ENCODE measurements around the gene SLC28A3.
"Not testable (repeated sequence)": the region's sequence is repeated elsewhere in the genome, so short reads cannot be mapped to it uniquely, and the experiment has no call there.

SLC28A3 gene, protein sequence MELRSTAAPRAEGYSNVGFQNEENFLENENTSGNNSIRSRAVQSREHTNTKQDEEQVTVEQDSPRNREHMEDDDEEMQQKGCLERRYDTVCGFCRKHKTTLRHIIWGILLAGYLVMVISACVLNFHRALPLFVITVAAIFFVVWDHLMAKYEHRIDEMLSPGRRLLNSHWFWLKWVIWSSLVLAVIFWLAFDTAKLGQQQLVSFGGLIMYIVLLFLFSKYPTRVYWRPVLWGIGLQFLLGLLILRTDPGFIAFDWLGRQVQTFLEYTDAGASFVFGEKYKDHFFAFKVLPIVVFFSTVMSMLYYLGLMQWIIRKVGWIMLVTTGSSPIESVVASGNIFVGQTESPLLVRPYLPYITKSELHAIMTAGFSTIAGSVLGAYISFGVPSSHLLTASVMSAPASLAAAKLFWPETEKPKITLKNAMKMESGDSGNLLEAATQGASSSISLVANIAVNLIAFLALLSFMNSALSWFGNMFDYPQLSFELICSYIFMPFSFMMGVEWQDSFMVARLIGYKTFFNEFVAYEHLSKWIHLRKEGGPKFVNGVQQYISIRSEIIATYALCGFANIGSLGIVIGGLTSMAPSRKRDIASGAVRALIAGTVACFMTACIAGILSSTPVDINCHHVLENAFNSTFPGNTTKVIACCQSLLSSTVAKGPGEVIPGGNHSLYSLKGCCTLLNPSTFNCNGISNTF

GRCh38 chr9:84340535-84340934 is at the start of gene SLC28A3:
TSS of gene SLC28A3 (minus strand) at chr9:84340758. CDS start at chr9:84340633, 125 bp downstream.
- no peak for DNase-seq

DNA sequence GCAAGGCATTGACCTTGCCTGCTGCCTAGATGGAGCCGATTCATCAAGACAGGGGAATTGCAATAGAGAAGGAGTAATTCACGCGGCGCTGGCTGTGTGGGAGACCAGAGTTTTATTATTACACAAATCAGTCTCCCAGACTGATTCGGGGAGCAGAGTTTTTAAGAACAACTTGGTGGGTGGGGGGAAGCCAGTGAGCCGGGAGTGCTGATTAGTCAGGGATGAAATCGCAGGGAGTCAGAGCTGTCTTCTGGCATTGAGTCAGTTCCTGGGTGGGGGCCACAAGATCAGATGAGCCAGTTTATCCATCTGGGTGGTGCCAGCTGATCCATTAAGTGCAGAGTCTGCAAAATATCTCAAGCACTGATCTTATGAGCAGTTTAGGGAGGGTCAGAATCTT is 49.7 kb upstream of the SLC28A3 start:
- DNase-seq = not testable (repeated sequence)

DNA sequence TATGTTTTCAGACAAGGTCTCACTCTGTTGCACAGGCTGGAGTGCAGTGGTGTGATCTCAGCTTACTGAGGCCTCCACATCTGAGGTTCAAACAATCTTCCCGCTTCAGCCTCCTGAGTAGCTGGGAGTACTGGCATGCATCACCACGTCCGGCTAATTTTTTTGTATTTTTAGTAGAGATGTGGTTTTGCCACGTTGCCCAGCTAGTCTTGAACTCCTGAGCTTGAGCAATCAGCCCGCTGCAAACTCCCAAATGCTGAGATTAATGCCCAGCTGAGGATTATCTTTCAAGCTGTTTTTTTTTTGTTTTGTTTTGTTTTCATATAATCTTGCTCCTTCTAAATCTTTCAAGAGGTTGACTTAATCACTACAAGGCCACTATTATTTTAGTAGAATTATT is 47.3 kb upstream of the SLC28A3 start:
- DNase-seq = no peak

- DNase-seq = no peak
These were observed 46.2 kb upstream of the SLC28A3 start for GRCh38 chr9:84386753-84387152.

GRCh38 chr9:84385386-84386040 is 45.0 kb upstream of the SLC28A3 start:
- no peak for DNase-seq

- DNase-seq = no peak
These were observed 44.1 kb upstream of the SLC28A3 start for GRCh38 chr9:84384617-84385016.

DNA sequence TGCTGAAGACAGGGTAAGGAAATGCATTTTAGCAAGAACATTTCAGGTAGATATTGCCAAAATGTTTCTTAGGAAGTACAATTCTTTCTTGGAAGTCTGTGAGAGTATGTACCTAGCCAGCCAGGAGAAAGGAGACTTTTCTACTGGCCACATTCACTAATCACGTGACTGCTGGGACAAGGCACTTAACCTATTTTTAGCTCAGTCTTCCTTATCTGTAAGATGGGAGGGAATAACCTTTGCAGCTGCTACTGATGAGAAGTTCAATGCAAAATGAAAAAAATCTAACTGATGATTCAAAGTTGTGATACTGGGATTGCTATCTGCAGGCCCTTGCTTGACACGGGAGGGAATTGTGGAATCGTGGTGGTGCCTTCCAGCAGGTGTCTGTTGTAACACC is 42.6 kb upstream of the SLC28A3 start:
- DNase-seq = no peak

DNA sequence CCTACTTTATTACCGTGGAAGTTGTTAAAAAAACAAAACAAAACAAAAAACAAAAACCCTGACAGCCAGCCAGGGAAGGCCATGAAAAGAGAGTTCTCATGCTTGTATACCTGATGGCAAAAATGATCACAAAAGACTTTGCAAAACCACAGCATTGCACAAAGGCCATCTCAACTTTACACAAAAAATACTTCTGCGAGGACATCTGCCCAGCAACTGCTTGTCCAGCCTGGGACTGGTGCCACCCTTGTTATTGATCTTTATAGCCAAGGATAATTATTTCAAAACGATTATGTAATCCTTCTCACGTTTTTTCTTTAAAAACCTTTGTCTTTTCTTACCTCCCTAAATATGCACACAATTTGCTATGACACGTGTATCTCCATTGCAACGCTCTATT is 42.2 kb upstream of the SLC28A3 start:
- DNase-seq = no peak

DNA sequence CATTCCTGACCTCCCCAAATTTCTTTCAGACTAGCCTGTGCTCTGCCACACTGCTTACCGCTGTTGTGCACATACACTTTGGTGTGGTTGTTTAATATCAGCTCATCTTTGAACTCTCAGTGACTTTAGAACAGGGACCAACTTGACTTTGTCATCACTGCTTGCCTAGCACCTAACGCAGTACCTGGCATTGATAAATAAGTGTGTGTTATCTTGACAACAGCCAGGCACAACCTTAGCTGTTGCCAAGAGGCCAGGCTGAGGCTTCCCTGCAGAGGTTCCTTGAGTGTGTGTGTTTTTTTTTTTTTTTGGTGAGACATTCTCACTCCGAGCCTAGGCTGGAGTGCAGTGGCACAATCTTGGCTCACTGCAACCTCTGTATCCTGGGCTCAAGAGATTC is 41.0 kb upstream of the SLC28A3 start:
- DNase-seq = no peak

DNA sequence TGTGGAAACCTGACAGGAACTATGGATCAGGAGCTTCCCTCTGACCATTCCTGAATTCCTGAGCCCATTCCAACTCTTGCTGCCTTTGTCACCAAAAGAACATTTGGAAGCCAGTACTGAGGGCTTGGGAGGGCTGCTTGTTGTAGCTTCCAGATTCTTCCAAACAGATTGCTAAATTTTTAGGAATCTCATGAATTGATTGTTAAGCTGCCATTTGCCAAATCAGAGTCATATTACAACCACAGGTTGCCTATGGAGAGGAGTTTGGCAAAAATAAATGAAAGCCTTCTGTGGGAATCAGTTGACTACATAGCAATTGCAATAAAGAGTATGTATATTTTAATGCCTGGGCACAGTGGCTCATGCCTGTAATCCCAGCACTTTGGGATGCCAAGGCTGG is 39.2 kb upstream of the SLC28A3 start:
- DNase-seq = no peak

GRCh38 chr9:84375954-84376353 is 35.4 kb upstream of the SLC28A3 start:
- DNase-seq = no peak

DNA sequence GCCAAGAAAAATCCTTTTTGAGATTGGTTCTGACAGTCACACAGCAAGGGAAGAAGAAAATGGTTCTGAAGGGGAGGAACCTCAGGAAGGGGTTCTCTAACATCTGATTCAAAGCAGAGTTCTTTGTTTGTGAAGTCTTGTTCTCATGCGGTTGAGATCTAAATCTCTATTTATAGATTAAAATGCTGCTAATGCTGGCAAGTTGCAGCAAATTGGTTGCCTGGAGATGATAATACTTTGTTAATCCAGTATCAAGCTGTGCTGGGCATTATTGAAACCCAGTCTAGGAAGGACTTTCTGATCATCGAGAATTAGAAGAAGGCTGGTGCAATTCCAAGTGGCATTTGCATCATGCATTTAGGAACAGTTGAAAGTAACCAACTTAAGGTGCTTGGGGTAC is 34.0 kb upstream of the SLC28A3 start:
- DNase-seq = no peak

DNA sequence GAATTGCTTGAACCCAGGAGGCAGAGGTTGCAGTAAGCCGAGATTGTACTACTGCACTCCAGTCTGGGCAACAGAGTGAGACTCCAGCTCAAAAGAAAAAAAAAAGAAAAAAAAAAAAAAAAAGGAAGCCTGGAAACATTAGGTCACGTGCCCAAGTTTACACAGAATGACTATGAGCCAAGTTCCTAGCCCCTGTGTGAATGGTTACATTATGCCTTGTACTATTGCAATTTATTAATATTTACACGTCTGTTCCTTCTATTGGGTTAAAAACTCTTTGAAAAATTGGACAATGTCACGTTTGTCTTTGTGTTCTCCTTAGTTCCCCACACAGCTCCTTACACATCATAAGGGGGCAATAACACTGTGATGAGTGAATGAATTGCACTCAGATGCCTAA is 33.5 kb upstream of the SLC28A3 start:
- DNase-seq = no peak

- no peak for DNase-seq
These were observed 31.2 kb upstream of the SLC28A3 start for GRCh38 chr9:84371737-84372136.

DNA sequence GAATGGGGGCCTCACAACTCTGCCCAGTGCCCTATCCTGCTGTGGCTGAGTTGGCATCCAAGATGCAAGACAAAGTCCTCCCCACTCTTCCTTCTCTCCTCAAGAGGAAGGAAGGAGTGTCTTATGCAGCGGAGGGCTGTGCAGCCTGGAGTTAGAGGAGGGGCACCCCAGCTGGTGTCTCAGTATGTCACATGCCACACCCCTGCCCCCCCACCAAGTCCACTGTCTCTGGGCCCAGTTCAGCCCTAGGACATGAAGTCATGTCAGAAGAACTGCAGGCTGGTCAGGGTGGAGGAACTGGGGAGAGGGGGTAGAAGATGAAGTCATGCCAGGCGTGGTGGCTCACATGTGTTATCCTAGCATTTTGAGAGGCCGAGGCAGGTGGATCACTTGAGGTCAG is 28.0 kb upstream of the SLC28A3 start:
- no peak for DNase-seq

DNA sequence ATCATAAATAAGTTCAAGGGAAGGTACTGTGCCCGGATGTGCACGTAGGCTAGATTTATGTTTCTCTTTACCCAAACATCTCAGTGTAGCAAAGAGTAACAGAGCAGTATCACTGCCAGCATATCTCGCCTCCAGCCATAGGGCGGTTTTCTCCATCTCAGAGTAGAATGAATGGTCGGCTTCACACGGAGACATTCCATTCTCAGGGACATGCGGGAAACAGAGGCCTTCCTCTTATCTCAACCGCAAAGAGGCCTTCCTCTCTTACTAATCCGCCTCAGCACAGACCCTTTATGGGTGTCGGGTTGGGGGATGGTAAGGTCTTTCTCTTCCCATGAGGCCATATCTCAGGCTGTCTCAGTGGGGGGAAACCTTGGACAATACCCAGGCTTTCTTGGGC is 27.2 kb upstream of the SLC28A3 start:
- not testable (repeated sequence) for DNase-seq

- no peak for DNase-seq
These were observed 26.1 kb upstream of the SLC28A3 start for GRCh38 chr9:84366683-84367082.

GRCh38 chr9:84364894-84365490 is 24.4 kb upstream of the SLC28A3 start:
- not testable (repeated sequence) for DNase-seq

DNA sequence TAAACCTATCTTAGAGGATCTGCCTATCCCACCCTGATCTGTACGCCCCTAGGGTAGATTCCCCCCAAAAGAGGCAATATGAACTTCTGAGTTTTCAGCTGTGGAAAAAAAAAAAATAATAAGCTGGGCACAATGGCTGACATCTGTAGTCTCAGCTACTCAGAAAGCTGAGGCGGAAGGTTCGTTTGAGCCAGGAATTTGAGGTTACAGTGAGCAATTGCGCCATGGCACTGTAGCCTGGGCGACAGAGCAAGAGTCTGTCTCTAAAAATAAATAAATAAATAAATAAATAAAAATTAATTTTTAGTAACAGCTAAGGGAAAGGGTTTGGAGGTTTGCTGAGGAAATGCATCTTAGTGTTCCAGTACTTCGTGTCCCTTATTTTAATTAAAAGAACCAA is 21.1 kb upstream of the SLC28A3 start:
- DNase-seq = no peak

DNA sequence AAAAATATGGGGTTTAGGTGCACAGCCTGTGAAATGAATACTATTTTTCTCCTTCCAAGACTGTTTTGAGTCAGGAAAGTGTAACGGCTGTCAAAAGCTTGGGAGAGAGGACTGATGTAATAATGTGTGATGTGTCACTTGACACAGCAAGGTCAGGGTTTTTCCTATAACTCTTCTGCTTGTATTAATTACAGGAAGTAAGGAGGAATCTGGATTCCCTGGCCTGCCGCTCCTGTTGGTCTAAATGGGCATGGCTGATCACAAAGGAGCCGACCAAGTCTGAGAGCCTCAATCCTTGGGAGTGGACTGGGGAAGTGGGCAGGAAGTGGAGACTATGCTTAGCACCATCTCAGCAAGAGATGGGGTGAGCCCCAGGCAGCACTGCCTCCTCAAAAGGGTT is 16.7 kb upstream of the SLC28A3 start:
- no peak for DNase-seq

GRCh38 chr9:84354035-84354434 is 13.5 kb upstream of the SLC28A3 start:
- no peak for DNase-seq

DNA sequence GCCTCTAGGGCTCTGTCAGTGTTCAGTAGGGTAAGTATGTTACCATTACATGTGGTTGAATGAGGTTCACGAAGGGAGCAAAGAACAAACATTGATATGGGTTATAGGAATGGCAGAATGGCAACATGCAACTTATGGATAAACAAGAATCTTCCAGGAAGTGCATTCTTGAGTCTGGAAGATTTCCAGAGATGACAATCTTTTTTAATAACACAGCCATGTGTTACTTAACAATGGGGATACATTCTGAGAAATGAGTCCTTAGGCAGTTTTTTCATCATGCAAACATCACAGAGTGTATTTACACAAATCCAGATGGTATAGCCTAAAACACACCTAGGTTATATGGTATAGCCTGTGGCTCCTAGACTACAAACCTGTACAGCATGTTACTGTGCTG is 9.1 kb upstream of the SLC28A3 start:
- no peak for DNase-seq

GRCh38 chr9:84343111-84343521 is 2.6 kb upstream of the SLC28A3 start:
- DNase-seq = no peak

DNA sequence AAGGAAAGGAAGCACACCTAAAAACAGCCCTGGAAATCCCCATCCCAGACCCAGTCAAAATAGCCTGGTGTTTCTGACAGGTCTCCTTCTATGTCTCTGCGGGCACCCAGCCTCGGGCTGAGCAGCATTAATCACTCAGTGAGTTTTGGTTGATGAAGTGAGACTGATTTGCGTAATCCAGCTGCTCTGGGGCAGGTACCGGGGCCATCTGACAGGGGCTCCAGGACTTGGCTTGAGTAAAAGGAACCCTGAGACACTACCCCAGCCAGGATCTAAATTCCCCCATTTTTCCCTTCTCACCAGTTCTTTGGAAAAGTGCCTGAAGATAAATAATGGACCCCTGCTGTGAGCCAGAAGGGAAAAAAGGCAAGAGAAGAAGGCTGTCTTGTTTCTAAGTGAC is 596 bp downstream of the SLC28A3 start:
- no peak for DNase-seq

Data from DMS79 (cell line).